Measurements from ENCODE around the gene LMBR1L. TPM values are rescaled to one million over a fixed set of nuclear protein-coding genes. Genes with fewer than 3 reads are reported as not detected.

LMBR1L gene
- total RNA-seq, 4 donors from 2014 or later, result 25.6 to 94.2 (median 54.5) TPM

- no peak for TF ChIP-seq CTCF (IDR thresholded peaks at IDR 0.05; ENCODE audit: low read depth)
These were observed 19.8 kb upstream of the LMBR1L start for GRCh38 chr12:49130151-49131050.

GRCh38 chr12:49129332-49130150 is 18.9 kb upstream of the LMBR1L start:
- TF ChIP-seq CTCF (IDR thresholded peaks at IDR 0.05; ENCODE audit: low read depth), result no peak

- no peak for TF ChIP-seq CTCF (IDR thresholded peaks at IDR 0.05; ENCODE audit: low read depth)
These were observed 16.5 kb upstream of the LMBR1L start for GRCh38 chr12:49126852-49127763.

- TF ChIP-seq CTCF (IDR thresholded peaks at IDR 0.05; ENCODE audit: low read depth), result no peak
These were observed 10.5 kb upstream of the LMBR1L start for GRCh38 chr12:49121047-49121696.

GRCh38 chr12:49111206-49111605 is 559 bp upstream of the LMBR1L start:
- TF ChIP-seq CTCF (IDR thresholded peaks at IDR 0.05; ENCODE audit: low read depth), result no peak

- TF ChIP-seq CTCF (IDR thresholded peaks at IDR 0.05; ENCODE audit: low read depth), result no peak
These were observed 795 bp downstream of the LMBR1L start for GRCh38 chr12:49109641-49110463.

Data from subcutaneous adipose tissue (tissue), 4 donors.